ACC112 (cell line): ENCODE data around the gene DNAJC6.

ENCODE experiments used
- H2AFZ ChIP-seq: fragments of 200-600 bp; sonication (generic); one replicate; pipeline ENCODE4 v1.6.0; 2017; ENCODE audit warnings: antibody characterized with exemption, low read length; ENCODE audit not compliant: unreplicated experiment
- H3K27ac ChIP-seq: fragments of 200-600 bp; sonication (generic); 2 replicates; pipeline ENCODE4 v1.5.1; 2014; ENCODE audit warnings: low read depth, mild to moderate bottlenecking, antibody characterized with exemption, low read length, moderate library complexity
- H3K27me3 ChIP-seq: fragments of 200-600 bp; sonication (generic); 2 replicates; pipeline ENCODE4 v1.6.1; 2014; ENCODE audit warnings: mild to moderate bottlenecking, antibody characterized with exemption, low read length, moderate library complexity, mixed read lengths; ENCODE audit not compliant: insufficient read depth
- H3K36me3 ChIP-seq: fragments of 200-600 bp; sonication (generic); 2 replicates; pipeline ENCODE4 v1.6.1; 2016; ENCODE audit warnings: mild to moderate bottlenecking, antibody characterized with exemption, low read length, moderate library complexity, mixed read lengths; ENCODE audit not compliant: insufficient read depth
- H3K4me1 ChIP-seq: fragments of 200-600 bp; sonication (generic); one replicate; pipeline ENCODE4 v1.6.1; 2016; ENCODE audit warnings: low read length, mixed read lengths; ENCODE audit not compliant: insufficient read depth, unreplicated experiment, control insufficient read depth
- H3K4me3 ChIP-seq: fragments of 200-600 bp; sonication (generic); 2 replicates; pipeline ENCODE4 v1.5.1; 2014; ENCODE audit warnings: mild to moderate bottlenecking, low read depth, low read length
- H3K79me2 ChIP-seq: fragments of 200-600 bp; sonication (generic); one replicate; pipeline ENCODE4 v1.6.0; 2016; ENCODE audit warnings: low read length; ENCODE audit not compliant: control insufficient read depth, unreplicated experiment, insufficient read depth

DNAJC6 gene

DNA sequence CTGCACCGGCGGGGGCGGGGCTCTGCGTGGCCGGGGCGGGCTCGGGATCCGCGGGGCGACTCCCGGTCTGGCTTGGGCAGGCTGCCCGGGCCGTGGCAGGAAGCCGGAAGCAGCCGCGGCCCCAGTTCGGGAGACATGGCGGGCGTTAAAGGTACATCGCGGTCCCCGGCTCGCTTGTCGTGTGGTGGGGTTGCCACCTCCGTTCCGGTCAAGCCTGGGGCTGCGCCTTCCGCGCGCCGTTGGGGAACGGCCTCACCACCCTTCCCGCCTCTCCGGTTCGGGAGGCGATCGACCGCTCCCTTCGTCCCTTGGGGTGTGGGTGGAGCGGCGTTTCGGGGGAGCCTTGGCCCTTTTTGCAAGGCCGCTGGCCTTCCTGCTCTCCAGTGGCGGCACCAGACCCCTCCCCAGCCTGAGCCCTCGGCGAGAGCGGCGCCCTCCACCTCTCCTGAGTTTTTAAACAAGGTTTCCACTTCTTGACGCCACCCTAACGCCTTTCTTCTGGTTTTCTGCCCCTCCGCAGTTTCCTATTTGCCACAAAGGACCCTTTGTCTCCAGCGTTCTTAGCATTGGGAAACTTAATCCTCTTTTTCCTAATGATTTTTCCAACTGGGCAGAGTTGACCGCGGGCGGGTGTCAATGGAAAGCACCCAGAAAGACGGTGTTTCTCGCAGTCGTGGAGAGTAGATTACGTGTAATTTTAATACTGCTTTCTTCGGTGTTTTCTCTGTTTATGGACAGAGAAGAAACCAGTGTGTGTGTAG is 111.4 kb downstream of the DNAJC6 start, which contains the start of the genes LEPR and LEPROT:
TSS of gene LEPR (plus strand) at position 79 of the 761 bp plus-strand sequence. CDS start 144,898 bp downstream, outside the sequence.
TSS of gene LEPROT (plus strand) at position 79 of the 761 bp plus-strand sequence. CDS start at position 136, 57 bp downstream.
- Histone ChIP-seq H3K27ac (peak within 1 kb of the TSS; percentile 96), H3K79me2 (peaks cover 39% of the 10 kb centered on the region), H3K27me3 (no peaks in the 10 kb centered on the region), H3K4me1 (peaks cover 47% of the 10 kb centered on the region), H3K36me3 (no peaks in the 10 kb centered on the region), H2AFZ (peak within 1 kb of the TSS; percentile 77), H3K4me3 (peak within 1 kb of the TSS; percentile 99)

DNA sequence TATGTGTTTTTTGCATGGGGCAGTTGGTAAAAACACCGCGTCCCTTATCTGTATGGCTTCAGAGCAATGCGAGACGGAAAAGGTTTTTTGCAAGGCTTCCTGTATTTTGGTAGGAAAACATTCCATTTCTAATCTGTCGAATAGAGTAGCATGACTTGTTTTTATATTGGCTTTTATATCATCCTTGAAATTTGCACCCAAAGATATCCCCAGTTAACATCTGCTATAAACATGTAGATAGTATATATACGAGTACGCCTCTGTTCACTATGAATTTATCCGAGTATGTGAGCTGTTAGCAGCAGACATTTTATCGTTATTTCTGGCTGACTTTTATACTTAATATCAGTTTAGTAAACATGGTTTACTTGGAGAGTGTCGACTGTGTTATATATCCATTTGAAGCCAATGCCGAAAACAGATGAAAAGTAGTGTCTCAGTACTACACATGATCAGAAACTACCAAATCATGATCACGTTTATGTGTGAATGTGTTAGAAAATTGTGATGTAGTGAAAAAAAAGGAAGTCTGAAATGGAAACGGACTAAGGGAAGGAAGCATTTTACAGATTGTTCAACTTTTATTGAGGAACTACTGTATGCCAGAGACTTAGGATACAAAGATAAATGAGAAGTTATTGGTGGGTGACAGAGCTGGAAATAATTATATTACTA is 112.1 kb downstream of the DNAJC6 start:
- Histone ChIP-seq H3K36me3 (peaks cover 4% of the 10 kb centered on the region; the same call in 1 of the 2 replicates), H3K4me3 (peak overlapping the region; percentile 99), H3K79me2 (peaks cover 44% of the 10 kb centered on the region), H3K4me1 (peaks cover 54% of the 10 kb centered on the region), H2AFZ (peak overlapping the region; percentile 76), H3K27ac (peak overlapping the region; percentile 96), H3K27me3 (no peaks in the 10 kb centered on the region)

DNA sequence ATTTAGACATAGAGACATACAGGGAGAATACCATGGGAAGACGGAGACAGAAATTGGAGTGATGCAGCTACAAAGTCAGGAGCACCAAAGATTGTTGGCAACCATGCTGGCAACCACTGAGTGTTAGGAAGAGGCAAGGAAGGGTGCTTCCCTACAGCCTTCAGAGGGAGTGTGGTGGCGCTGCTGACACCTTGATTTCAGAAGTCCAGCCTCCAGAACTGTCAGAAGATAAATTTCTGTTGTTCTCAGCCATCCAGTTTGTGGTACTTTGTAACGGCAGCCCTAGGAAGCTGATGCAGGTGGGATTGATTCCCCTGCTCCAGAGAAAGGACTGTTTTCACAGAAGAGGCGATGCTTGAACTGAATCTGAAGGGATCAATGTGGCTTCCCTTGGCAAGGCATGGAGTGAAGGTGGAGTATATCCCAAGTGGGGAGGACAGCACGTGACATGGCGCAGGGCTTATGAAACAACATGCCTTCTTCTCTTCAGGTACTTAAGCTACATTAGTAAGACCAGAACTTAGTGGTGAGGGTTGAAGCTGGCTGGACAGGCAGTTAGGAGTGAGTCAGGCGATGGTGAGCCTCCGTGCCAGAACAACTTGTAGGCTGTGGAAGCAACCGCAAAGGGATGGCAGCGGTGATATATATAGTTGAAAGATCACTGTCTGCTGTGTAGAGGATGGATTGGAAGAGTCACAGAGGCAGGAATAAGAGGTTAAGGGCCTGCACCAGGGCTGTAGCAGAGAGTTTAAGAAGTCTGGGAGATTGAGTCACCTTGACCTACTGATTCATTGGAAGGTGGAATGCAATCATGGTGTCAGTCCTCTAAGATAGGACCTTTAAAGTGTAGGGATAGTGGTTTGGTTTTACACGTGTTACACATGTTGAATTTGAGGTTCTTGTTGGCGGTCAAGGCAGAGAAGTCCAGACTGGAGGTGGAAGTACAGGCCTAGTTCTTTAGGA is 113.2 kb downstream of the DNAJC6 start:
- Histone ChIP-seq H3K4me1 (peaks cover 55% of the 10 kb centered on the region), H3K27me3 (no peaks in the 10 kb centered on the region), H3K4me3 (peak overlapping the region; percentile 99), H3K27ac (peak overlapping the region; percentile 96), H3K79me2 (peaks cover 45% of the 10 kb centered on the region), H3K36me3 (peaks cover 11% of the 10 kb centered on the region), H2AFZ (no peak overlapping the region)

DNA sequence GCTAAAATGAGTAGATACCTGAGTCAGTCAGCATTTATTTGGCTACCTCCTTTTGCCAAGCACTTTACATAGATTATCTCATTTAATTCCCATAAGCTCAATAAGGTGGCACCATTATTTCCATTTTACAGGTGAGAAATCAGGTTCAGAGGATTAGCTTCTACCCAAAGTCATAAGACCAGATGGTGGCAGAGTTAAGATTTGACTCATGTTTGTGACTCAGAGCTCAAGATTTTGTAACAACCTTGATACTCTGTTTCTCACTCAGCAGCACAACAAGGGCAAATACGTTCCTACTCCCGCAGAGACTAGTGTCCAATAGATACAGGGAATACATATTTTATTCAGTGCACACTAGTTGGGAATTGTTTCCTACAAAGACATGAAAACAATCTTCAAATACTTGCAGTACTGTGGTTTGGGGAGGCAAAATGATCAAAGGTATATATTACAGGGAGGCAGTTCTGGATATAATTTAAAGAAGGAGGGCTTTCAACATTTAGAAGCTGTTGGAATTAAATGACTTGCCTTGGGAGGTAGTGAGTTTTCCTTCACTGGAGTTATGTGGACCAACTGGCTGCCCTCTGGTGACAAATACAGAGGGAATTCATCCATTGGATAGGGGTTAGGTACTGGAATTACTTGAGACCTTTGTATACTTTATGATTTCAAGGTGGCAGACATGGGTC is 114.7 kb downstream of the DNAJC6 start:
- Histone ChIP-seq H3K4me3 (peak overlapping the region; percentile 99), H3K4me1 (peaks cover 55% of the 10 kb centered on the region), H2AFZ (no peak overlapping the region), H3K36me3 (peaks cover 18% of the 10 kb centered on the region), H3K27me3 (no peaks in the 10 kb centered on the region), H3K79me2 (peaks cover 46% of the 10 kb centered on the region), H3K27ac (peak overlapping the region; percentile 96)

DNA sequence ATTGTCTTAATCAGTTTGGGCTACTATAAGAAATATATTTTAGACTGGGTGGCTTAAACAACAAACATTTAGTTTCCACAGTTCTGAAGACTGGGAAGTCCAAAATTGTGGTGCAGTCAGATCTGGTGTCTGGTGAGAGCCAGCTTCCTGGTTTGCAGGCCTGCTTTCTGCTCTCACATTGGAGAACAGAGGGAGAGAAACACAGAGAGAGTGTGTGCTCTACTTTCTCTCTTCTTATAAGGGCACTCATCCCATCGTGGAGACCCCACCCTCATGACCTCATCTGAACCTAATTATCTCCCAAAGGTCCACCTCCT is 115.2 kb downstream of the DNAJC6 start:
- peaks cover 48% of the 10 kb centered on the region for H3K79me2 ChIP-seq
- no peak overlapping the region for H2AFZ ChIP-seq
- H3K4me3 ChIP-seq: peak overlapping the region; percentile 44
- H3K36me3 ChIP-seq: peaks cover 18% of the 10 kb centered on the region
- peak overlapping the region; percentile 96 for H3K27ac ChIP-seq
- no peaks in the 10 kb centered on the region for H3K27me3 ChIP-seq
- H3K4me1 ChIP-seq: peaks cover 55% of the 10 kb centered on the region

DNA sequence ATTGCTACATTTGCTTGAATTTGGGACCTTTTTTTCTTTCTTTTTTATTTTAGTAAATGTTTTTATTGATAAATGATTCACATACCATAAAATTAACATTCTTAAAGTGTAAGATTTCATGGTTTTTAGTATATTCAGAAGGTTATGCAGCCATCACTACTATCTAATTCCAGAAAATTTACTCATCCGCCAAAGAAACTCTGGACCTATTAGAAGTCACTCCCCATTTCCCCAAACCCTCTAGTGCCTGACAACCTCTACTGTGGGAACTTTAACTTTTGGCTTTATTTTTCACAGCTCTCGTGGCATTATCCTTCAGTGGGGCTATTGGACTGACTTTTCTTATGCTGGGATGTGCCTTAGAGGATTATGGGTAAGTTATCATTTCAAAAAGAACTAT is 115.7 kb downstream of the DNAJC6 start:
- Histone ChIP-seq H3K36me3 (peaks cover 18% of the 10 kb centered on the region), H3K27me3 (no peaks in the 10 kb centered on the region), H3K4me1 (peaks cover 59% of the 10 kb centered on the region), H3K27ac (peak overlapping the region; percentile 96), H3K4me3 (peak overlapping the region; percentile 44; the same call in 1 of the 2 replicates), H3K79me2 (peaks cover 48% of the 10 kb centered on the region), H2AFZ (no peak overlapping the region)

DNA sequence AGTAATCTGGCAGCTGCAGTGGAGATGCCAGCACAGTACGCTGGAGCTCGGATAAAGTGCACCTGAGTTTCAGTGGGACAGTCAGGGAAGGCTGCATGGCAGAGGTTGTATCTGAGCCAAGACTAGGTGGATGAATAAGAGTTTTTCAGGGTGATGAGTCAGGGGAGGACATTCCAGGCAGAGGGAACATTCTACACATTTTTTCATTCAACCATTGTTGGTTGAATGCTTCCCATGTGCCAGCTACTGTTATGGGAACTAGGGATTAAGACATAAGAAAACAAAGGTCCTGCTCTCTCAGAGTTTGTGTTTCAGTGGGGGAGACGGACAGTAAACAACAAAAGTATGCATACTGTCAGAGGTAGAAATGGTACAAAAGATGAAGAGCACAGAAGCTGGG is 116.4 kb downstream of the DNAJC6 start:
- peaks cover 66% of the 10 kb centered on the region for H3K4me1 ChIP-seq
- no peak overlapping the region for H2AFZ ChIP-seq

DNA sequence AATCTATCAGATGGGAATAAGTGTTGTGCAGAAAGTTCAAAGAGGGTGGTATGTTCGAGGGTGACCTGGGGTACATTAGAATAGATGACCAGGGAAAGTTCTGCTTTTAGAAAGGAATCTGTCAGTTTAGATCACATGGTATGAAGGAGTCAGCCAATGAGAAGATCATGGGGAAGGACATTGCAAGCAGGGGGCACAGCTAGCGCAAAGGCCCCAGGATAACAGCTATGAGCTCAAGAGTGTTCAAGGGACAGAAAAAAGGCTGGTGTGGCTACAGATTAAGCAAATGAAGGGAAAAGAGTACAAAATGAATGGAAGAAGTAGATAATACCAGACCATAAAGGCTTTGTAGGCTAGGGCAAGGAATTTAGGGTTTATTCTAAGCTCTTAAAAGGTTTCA is 119.7 kb downstream of the DNAJC6 start:
- Histone ChIP-seq H3K79me2 (peaks cover 26% of the 10 kb centered on the region), H3K4me1 (peaks cover 47% of the 10 kb centered on the region), H2AFZ (no peak overlapping the region), H3K27me3 (no peaks in the 10 kb centered on the region), H3K36me3 (peaks cover 40% of the 10 kb centered on the region), H3K4me3 (no peak overlapping the region), H3K27ac (peak overlapping the region; percentile 97)

More for the DNA sequence above, 116.4 kb downstream of the DNAJC6 start:
- Histone ChIP-seq H3K27me3 (no peaks in the 10 kb centered on the region), H3K79me2 (peaks cover 48% of the 10 kb centered on the region), H3K36me3 (peaks cover 20% of the 10 kb centered on the region), H3K27ac (peak overlapping the region; percentile 96), H3K4me3 (peak overlapping the region; percentile 26; the same call in 1 of the 2 replicates)

DNA sequence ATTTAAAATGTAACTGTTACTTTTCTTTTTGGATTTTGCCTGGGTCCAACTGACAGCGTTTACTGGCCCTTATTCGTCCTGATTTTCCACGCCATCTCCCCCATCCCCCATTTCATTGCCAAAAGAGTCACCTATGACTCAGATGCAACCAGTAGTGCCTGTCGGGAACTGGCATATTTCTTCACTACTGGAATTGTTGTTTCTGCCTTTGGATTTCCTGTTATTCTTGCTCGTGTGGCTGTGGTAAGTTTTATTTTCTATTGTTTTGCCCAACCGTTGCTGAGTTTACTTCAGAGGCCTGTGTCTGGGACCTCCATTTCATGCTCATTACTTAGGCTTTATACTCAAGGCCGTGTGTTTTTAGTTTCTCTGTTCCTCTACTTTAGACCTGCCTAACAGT is 120.5 kb downstream of the DNAJC6 start:
- H2AFZ ChIP-seq: no peak overlapping the region
- peaks cover 22% of the 10 kb centered on the region for H3K79me2 ChIP-seq
- peaks cover 40% of the 10 kb centered on the region for H3K4me1 ChIP-seq
- H3K36me3 ChIP-seq: peaks cover 40% of the 10 kb centered on the region
- peak overlapping the region; percentile 97 for H3K27ac ChIP-seq
- H3K4me3 ChIP-seq: peak overlapping the region; percentile 58
- H3K27me3 ChIP-seq: no peaks in the 10 kb centered on the region
